ENCODE measurements around the gene SPINK4. TPM values are rescaled to one million over a fixed set of nuclear protein-coding genes. Genes with fewer than 3 reads are reported as not detected.
A peak's percentile ranks its signal among the peaks of the same experiment; 100 is the strongest.

Gene SPINK4
- total and polyA plus RNA-seq, 4 donors: not detected

DNA sequence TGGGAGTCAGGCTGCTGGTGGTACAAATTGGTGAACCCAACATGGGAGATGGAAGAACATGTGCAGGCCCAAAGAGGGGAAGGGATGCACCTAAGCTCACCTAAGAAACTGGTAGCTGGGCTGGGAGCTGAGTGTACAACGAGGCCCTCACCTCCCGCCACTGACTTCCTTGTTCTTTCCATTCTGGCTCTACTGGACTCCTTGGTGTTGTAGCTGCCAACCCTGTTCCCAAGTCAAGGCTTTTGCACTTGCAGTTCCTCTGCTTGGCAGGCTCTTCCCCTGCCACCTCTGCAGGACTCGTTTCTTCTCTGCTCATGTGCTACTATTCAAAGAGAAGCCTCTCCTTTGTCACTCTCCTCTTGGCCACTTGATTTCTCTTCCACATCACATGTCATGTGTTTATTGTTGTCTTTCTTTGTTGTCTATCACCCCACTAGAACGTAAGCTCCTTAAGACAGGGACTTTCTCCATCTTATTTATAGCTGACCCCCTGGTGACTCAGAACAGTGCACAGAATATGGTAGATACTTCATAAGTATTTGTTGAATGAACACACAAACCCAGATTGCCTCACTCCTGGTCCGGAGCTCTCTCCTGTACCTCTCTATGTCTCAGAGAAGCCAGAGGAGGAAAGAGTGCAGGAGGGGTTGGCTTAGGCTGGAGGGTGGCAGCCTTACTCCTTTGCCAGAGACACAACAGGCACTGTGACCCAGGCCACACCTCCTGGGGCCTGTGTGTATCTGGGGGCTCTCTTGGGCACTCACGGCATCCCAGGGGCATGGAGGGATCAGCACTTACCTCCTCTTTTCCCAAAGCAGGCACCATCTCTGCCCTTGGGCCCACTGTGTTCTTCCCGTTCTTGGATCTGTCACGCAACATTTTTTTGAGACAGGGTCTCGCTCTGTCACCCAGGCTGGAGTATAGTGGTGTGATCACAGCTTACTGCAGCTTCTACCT, 5.2 kb upstream of the SPINK4 start:
- TF ChIP-seq, protein P1, sequence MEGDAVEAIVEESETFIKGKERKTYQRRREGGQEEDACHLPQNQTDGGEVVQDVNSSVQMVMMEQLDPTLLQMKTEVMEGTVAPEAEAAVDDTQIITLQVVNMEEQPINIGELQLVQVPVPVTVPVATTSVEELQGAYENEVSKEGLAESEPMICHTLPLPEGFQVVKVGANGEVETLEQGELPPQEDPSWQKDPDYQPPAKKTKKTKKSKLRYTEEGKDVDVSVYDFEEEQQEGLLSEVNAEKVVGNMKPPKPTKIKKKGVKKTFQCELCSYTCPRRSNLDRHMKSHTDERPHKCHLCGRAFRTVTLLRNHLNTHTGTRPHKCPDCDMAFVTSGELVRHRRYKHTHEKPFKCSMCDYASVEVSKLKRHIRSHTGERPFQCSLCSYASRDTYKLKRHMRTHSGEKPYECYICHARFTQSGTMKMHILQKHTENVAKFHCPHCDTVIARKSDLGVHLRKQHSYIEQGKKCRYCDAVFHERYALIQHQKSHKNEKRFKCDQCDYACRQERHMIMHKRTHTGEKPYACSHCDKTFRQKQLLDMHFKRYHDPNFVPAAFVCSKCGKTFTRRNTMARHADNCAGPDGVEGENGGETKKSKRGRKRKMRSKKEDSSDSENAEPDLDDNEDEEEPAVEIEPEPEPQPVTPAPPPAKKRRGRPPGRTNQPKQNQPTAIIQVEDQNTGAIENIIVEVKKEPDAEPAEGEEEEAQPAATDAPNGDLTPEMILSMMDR (IDR thresholded peaks at IDR 0.05; ENCODE audit: control extremely low read depth, extremely low read depth): no peak
- ATAC-seq (ENCODE audit: insufficient read depth, low FRiP score) (no peak), DNase-seq (no peak)
- H3K27ac ChIP-seq (ENCODE audit: low read depth in 1 of 2, low read length in 1 of 2): peak overlapping the region in 1 of 2 donors; percentile 2
- peaks cover 0 to 21% (median 0%) of the 10 kb centered on the region in 3 donors for H3K27me3 ChIP-seq (ENCODE audit: control insufficient read depth in 3 of 3, insufficient read depth in 3 of 3, low read length in 2 of 3)
- H3K36me3 ChIP-seq (ENCODE audit: control insufficient read depth in 4 of 4, insufficient read depth in 4 of 4, low read length in 4 of 4): no peaks in the 10 kb centered on the region
- no peaks in the 10 kb centered on the region for H3K9me3 ChIP-seq (ENCODE audit: control insufficient read depth in 4 of 4, insufficient read depth in 3 of 4, low read length in 3 of 4)
- peaks cover 0 to 9% (median 3%) of the 10 kb centered on the region in 5 donors for H3K4me1 ChIP-seq (ENCODE audit: control insufficient read depth in 5 of 5, insufficient read depth in 5 of 5, low read length in 5 of 5)
- 79 to 80% methylated on average over 9 of the region's 9 CpGs for WGBS, 2 donors
- H3K9ac ChIP-seq (ENCODE audit: insufficient read depth in 1 of 2, low read length in 2 of 2): no peak overlapping the region
- H3K4me3 ChIP-seq: no peak overlapping the region

GRCh38 chr9:33236571-33236970, 3.4 kb upstream of the SPINK4 start:
- no peak for ATAC-seq (ENCODE audit: insufficient read depth, low FRiP score)
- Histone ChIP-seq H3K4me3 (no peak overlapping the region), H3K27me3 (ENCODE audit: control insufficient read depth in 3 of 3, insufficient read depth in 3 of 3, low read length in 2 of 3) (peaks cover 0 to 26% (median 0%) of the 10 kb centered on the region in 3 donors), H3K9me3 (ENCODE audit: control insufficient read depth in 4 of 4, insufficient read depth in 3 of 4, low read length in 3 of 4) (no peaks in the 10 kb centered on the region), H3K36me3 (ENCODE audit: control insufficient read depth in 4 of 4, insufficient read depth in 4 of 4, low read length in 4 of 4) (no peaks in the 10 kb centered on the region), H3K27ac (ENCODE audit: low read depth in 1 of 2, low read length in 1 of 2) (no peak overlapping the region), H3K4me1 (ENCODE audit: control insufficient read depth in 5 of 5, insufficient read depth in 5 of 5, low read length in 5 of 5) (peaks cover 0 to 15% (median 3%) of the 10 kb centered on the region in 5 donors), H3K9ac (ENCODE audit: insufficient read depth in 1 of 2, low read length in 2 of 2) (no peak overlapping the region)
- no peak for DNase-seq
- WGBS, 2 donors: 78 to 84% methylated on average over 3 of the region's 3 CpGs
- TF ChIP-seq, protein P1 (IDR thresholded peaks at IDR 0.05; ENCODE audit: control extremely low read depth, extremely low read depth): no peak

GRCh38 chr9:33241298-33241697, 1.3 kb downstream of the SPINK4 start:
- H3K36me3 ChIP-seq (ENCODE audit: control insufficient read depth in 4 of 4, insufficient read depth in 4 of 4, low read length in 4 of 4): no peaks in the 10 kb centered on the region
- peaks cover 0 to 23% (median 0%) of the 10 kb centered on the region in 3 donors for H3K27me3 ChIP-seq (ENCODE audit: control insufficient read depth in 3 of 3, insufficient read depth in 3 of 3, low read length in 2 of 3)
- no peak overlapping the region for H3K27ac ChIP-seq (ENCODE audit: low read depth in 1 of 2, low read length in 1 of 2)
- ATAC-seq (ENCODE audit: insufficient read depth, low FRiP score) (no peak), DNase-seq (no peak)
- TF ChIP-seq, protein P1 (IDR thresholded peaks at IDR 0.05; ENCODE audit: control extremely low read depth, extremely low read depth): no peak
- H3K9me3 ChIP-seq (ENCODE audit: control insufficient read depth in 4 of 4, insufficient read depth in 3 of 4, low read length in 3 of 4): no peaks in the 10 kb centered on the region
- 74 to 76% methylated on average over 5 of the region's 5 CpGs for WGBS, 2 donors
- H3K9ac ChIP-seq (ENCODE audit: insufficient read depth in 1 of 2, low read length in 2 of 2): no peak overlapping the region
- no peak overlapping the region for H3K4me3 ChIP-seq
- H3K4me1 ChIP-seq (ENCODE audit: control insufficient read depth in 5 of 5, insufficient read depth in 5 of 5, low read length in 5 of 5): peaks cover 0 to 13% (median 3%) of the 10 kb centered on the region in 5 donors

All from lung (tissue), 12 donors.